K562 (cell line): Measurements from ENCODE around the gene TMCC1. TPM values are rescaled to one million over a fixed set of nuclear protein-coding genes. Genes with fewer than 3 reads are reported as not detected.

ENCODE experiments used
- ATAC-seq: fragments of 200-7000 bp; cut with Tn5 transposase; 3 replicates; pipeline ENCODE4 v1.9.1; 2020; ENCODE audit warnings: moderate library complexity
- BruUV-seq: library from RNA; stranded (reverse); fragments of 400-500 nt; replicated peaks from 2 replicates; lab custom pipeline; 2021; lab: Mats Ljungman, UMichigan
- CTCF ChIA-PET: fragments of 300-600 bp; formaldehyde crosslinking; extraction: SDS; loops from one replicate; lab custom pipeline; 2021; ENCODE audit warnings: low intra/inter-chr PET ratio; lab: Yijun Ruan, JAX
- POLR2A ChIA-PET: fragments of 300-600, 350-650 bp; sonication (Branson Sonifier 250); formaldehyde crosslinking; extraction: SDS; loops from one replicate; lab custom pipeline; 2021; ENCODE audit warnings: antibody characterized with exemption, inconsistent platforms; lab: Yijun Ruan, JAX
- DNase-seq, 4 experiments: peaks; one replicate each; pipeline versions ENCODE4 v3.0.0 to v3.0.0-alpha.2; 2011 to 2018; ENCODE audit warnings: low spot score in 3 of 4, mixed read lengths in 3 of 4; ENCODE audit errors: extremely low read depth in 1 of 4
- FAIRE-seq: peaks from 2 replicates; lab custom pipeline; 2011; peaks lifted over from hg19 to GRCh38; lab: Jason Lieb, UNC
- H2AFZ ChIP-seq: 2 replicates; pipeline ENCODE4 v1.6.0; 2011; ENCODE audit warnings: low read depth, low read length, control low read depth, inconsistent platforms
- H3K27ac ChIP-seq: fragments of 200-600 bp; 3 replicates; pipeline ENCODE4 v1.8.0; 2011; ENCODE audit warnings: low read depth, mild to moderate bottlenecking, control low read depth, inconsistent platforms, low read length, moderate library complexity, mixed read lengths; ENCODE audit errors: extremely low read depth
- H3K27me3 ChIP-seq, 2 experiments: fragments of 300-600 bp in 1 of 2; 2 replicates in 1 of 2; 3 replicates in 1 of 2; pipeline versions ENCODE4 v1.6.0 to v1.8.0; 2011; ENCODE audit warnings: inconsistent platforms in 2 of 2, low read length in 2 of 2, mild to moderate bottlenecking in 1 of 2, mixed read lengths in 1 of 2, moderate library complexity in 1 of 2; ENCODE audit not compliant: control insufficient read depth in 2 of 2, insufficient read depth in 2 of 2
- H3K36me3 ChIP-seq: fragments of 300-600 bp; 3 replicates; pipeline ENCODE4 v1.8.0; 2011; ENCODE audit warnings: mild to moderate bottlenecking, low read length, inconsistent platforms; ENCODE audit not compliant: control insufficient read depth, insufficient read depth
- H3K4me1 ChIP-seq, 2 experiments: fragments of 200-600 bp in 1 of 2; replicated peaks in 1 of 2; 2 replicates in 1 of 2; 3 replicates in 1 of 2; pipeline versions ENCODE4 v1.5.1 to v1.8.0; 2011; ENCODE audit warnings: inconsistent platforms in 2 of 2, low read length in 2 of 2, mild to moderate bottlenecking in 1 of 2, mixed read lengths in 1 of 2, moderate library complexity in 1 of 2; ENCODE audit not compliant: control insufficient read depth in 2 of 2, insufficient read depth in 2 of 2
- H3K4me2 ChIP-seq: 2 replicates; pipeline ENCODE4 v1.6.1; 2011; ENCODE audit warnings: low read length, control low read depth, inconsistent platforms, mixed read lengths; ENCODE audit not compliant: insufficient read depth
- H3K4me3 ChIP-seq: fragments of 200-600 bp; sonication (generic), shearing (Covaris generic); 2 replicates; pipeline ENCODE4 v1.5.1; 2016; ENCODE audit warnings: control low read depth, inconsistent platforms
- H3K79me2 ChIP-seq: fragments of 200-600 bp; 3 replicates; pipeline ENCODE4 v1.8.0; 2011; ENCODE audit warnings: low read length, inconsistent platforms; ENCODE audit not compliant: control insufficient read depth, insufficient read depth
- H3K9ac ChIP-seq, 2 experiments: 2 replicates each; pipeline versions ENCODE4 v1.6.0 to v1.6.1; 2011; ENCODE audit warnings: low read depth in 2 of 2, low read length in 2 of 2, control low read depth in 1 of 2, inconsistent platforms in 1 of 2, mild to moderate bottlenecking in 1 of 2, mixed read lengths in 1 of 2; ENCODE audit not compliant: insufficient read depth in 1 of 2
- H3K9me1 ChIP-seq: one replicate; pipeline ENCODE4 v1.6.0; 2011; ENCODE audit warnings: inconsistent platforms, mild to moderate bottlenecking, low read length, moderate library complexity; ENCODE audit not compliant: control insufficient read depth, insufficient read depth
- H3K9me3 ChIP-seq: replicated peaks from 2 replicates; pipeline ENCODE4 v1.5.1; 2011; ENCODE audit warnings: low read depth, low read length, inconsistent platforms; ENCODE audit not compliant: control insufficient read depth, insufficient read depth
- H4K20me1 ChIP-seq: replicated peaks from 2 replicates; pipeline ENCODE4 v1.6.1; 2011; ENCODE audit warnings: low read length, inconsistent platforms, mixed read lengths; ENCODE audit not compliant: control insufficient read depth, insufficient read depth
- MCM7 ChIP-seq, 2 experiments: fragments of 450-650 bp; IDR thresholded peaks; 2 replicates each; pipeline ENCODE4 v1.6.1; 2016 to 2018
- RBM25 ChIP-seq: fragments of 200-400 bp; formaldehyde crosslinking; IDR thresholded peaks from 2 replicates; pipeline ENCODE4 v1.6.1; 2018; ENCODE audit warnings: low read length, low read depth, moderate library complexity; ENCODE audit not compliant: severe bottlenecking
- RFX5 ChIP-seq: IDR thresholded peaks from 2 replicates; pipeline ENCODE4 v1.6.1; 2011; ENCODE audit warnings: low read depth, mild to moderate bottlenecking, improper control_type of control experiment, low read length
- RHOXF2B ChIP-seq: fragments of 250-450 bp; sonication (Bioruptor Pico); conservative IDR thresholded peaks from 2 replicates; pipeline ENCODE4 v1.5.1; 2021
- SMAD3 ChIP-seq: fragments of 450-650 bp; formaldehyde crosslinking; conservative IDR thresholded peaks from 2 replicates; pipeline ENCODE4 v1.4.0; 2020; ENCODE audit warnings: mild to moderate bottlenecking
- VEZF1 ChIP-seq: fragments of 200-800 bp; sonication (Bioruptor generic); IDR thresholded peaks from 2 replicates; pipeline ENCODE4 v1.6.1; 2017; ENCODE audit warnings: missing genetic modification characterization, missing compliant biosample characterization
- ZFP36 ChIP-seq: fragments of 150-350 bp; IDR thresholded peaks from 2 replicates; pipeline ENCODE4 v1.6.1; 2018; ENCODE audit warnings: low read length, low read depth; ENCODE audit not compliant: partially characterized antibody
- ZNF324 ChIP-seq: fragments of 250-450 bp; sonication (Bioruptor Pico); IDR thresholded peaks from 2 replicates; pipeline ENCODE4 v1.4.0; 2020; ENCODE audit warnings: mild to moderate bottlenecking
- ZNF668 ChIP-seq: fragments of 250-450 bp; sonication (Bioruptor Pico); IDR thresholded peaks from 2 replicates; pipeline ENCODE4 v1.8.0; 2022; ENCODE audit warnings: mild to moderate bottlenecking, inconsistent platforms
- WGBS: fragments of 100-300 bp; shearing (Covaris generic); methylation state at CpG from one replicate; pipeline ENCODE4 v1.1.6; 2016; ENCODE audit warnings: low coverage, mixed read lengths; ENCODE audit not compliant: insufficient coverage; ENCODE audit errors: missing lambda C conversion rate; 5-methylcytosine and 5-hydroxymethylcytosine counted together
- in situ Hi-C: fragments of 300-500 bp; cut with MboI; formaldehyde crosslinking; loops from 4 replicates; pipeline ENCODE4 v1.15.0; 2018; ENCODE audit warnings: inconsistent platforms, mixed read lengths
- intact Hi-C: fragments of 100-400 bp; cut with micrococcal nuclease; formaldehyde crosslinking; loops from 2 replicates; pipeline ENCODE4 v1.14.2; 2022
- polyA plus RNA-seq, 8 experiments: library from polyadenylated mRNA; depleted of rRNA in 4 of 8; stranded (reverse) in 5 of 8; unstranded in 3 of 8; fragments of >200 nt; fragmentation: Nextera tagmentation in 2 of 8; fragmentation: Illumina TruSeq in 1 of 8; extraction: Ambion mirVana in 2 of 8; extraction: Trizol in 1 of 8; gene quantifications; 2 replicates each; pipeline versions ENCODE4 v1.2.1 to v1.2.3, GENCODE V29; 2011 to 2014; ENCODE audit warnings: inconsistent platforms in 1 of 8, missing spikeins in 1 of 8
- total RNA-seq, 7 experiments: library from RNA; depleted of rRNA in 6 of 7; stranded (reverse); fragments of >200 nt in 6 of 7; fragmentation: Illumina TruSeq in 2 of 7; extraction: Trizol in 2 of 7; gene quantifications; 2 replicates each; pipeline versions ENCODE4 v1.2.1 to v1.2.3, GENCODE V29; 2011 to 2021; ENCODE audit warnings: low replicate concordance in 1 of 7

TMCC1 gene
- total and polyA plus RNA-seq, 9 of the 15 experiments (the other 6 are each of a cell fraction or from before 2014, with no cell fraction given), result 0.89 to 8.7 (median 4.0) TPM

- no peak for TF ChIP-seq RHOXF2B
- TF ChIP-seq, all 486 proteins: peak for 0
Observed at GRCh38 chr3:129601713-129602112, 291.8 kb downstream of the TMCC1 start (continued).

GRCh38 chr3:129600348-129600747, 293.2 kb downstream of the TMCC1 start:
- H3K4me3 ChIP-seq, result no peak overlapping the region
- intact Hi-C loops, result loop anchor here (10.0 kb wide), 1 partner anchor 216 kb away; no protein-coding TSS in a partner anchor
- no peak for TF ChIP-seq MCM7 (IDR thresholded peaks at IDR 0.05)
- TF ChIP-seq RBM25, result peak; percentile 66
- TF ChIP-seq RFX5, result no peak
- TF ChIP-seq VEZF1 (CRISPR knock-in tag), result no peak
- no peak for TF ChIP-seq SMAD3
- no peak for TF ChIP-seq ZNF668 (CRISPR knock-in tag)
- TF ChIP-seq ZFP36, result peak; percentile 66
- TF ChIP-seq ZNF324 (CRISPR knock-in tag), result no peak
- TF ChIP-seq, all 486 proteins: peak for 2
- BruUV-seq, result no TSS peak
- ATAC-seq (no peak), FAIRE-seq (no peak), DNase-seq (no peak)
- Histone ChIP-seq H2AFZ (no peak overlapping the region), H3K9me1 (no peaks in the 10 kb centered on the region), H3K9ac (0 out of 4 replicates have a peak overlapping the region, but pooled peaks of 1 of the 2 experiments have one; percentile 32), H3K27ac (peak overlapping the region; percentile 30; the same call in 1 of the 3 replicates), H3K79me2 (peaks cover 92% of the 10 kb centered on the region), H3K36me3 (peaks cover 5% of the 10 kb centered on the region; the same call in 2 of the 3 replicates), H3K4me2 (no peak overlapping the region), H3K9me3 (no peaks in the 10 kb centered on the region), H3K4me1 (peaks cover 48 to 76% of the 10 kb centered on the region in 2 experiments), H4K20me1 (peaks cover 16% of the 10 kb centered on the region; the same call in 1 of the 2 replicates), H3K27me3 (no peaks in the 10 kb centered on the region)
- in situ Hi-C loops, result no loop called here
- CTCF ChIA-PET, result no interaction called here
- POLR2A ChIA-PET, result interaction anchor here (1.2 kb wide), 1 partner anchor 9 kb away, joined by 3 read pairs; no protein-coding TSS in a partner anchor
- WGBS, result 40% methylated on average over 1 of the region's 2 CpGs
